ENCODE measurements around the gene GPX3.

GRCh38 chr5:151016700-151017099 lies 3.7 kb upstream of the GPX3 start:
- TF ChIP-seq, protein P1, sequence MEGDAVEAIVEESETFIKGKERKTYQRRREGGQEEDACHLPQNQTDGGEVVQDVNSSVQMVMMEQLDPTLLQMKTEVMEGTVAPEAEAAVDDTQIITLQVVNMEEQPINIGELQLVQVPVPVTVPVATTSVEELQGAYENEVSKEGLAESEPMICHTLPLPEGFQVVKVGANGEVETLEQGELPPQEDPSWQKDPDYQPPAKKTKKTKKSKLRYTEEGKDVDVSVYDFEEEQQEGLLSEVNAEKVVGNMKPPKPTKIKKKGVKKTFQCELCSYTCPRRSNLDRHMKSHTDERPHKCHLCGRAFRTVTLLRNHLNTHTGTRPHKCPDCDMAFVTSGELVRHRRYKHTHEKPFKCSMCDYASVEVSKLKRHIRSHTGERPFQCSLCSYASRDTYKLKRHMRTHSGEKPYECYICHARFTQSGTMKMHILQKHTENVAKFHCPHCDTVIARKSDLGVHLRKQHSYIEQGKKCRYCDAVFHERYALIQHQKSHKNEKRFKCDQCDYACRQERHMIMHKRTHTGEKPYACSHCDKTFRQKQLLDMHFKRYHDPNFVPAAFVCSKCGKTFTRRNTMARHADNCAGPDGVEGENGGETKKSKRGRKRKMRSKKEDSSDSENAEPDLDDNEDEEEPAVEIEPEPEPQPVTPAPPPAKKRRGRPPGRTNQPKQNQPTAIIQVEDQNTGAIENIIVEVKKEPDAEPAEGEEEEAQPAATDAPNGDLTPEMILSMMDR (IDR thresholded peaks at IDR 0.05), result no peak
- peak; percentile 45 to 94 for TF ChIP-seq EP300 (IDR thresholded peaks at IDR 0.05)
